Measurements from ENCODE around the gene ARR3.
"Not testable (repeated sequence)": the region's sequence is repeated elsewhere in the genome, so short reads cannot be mapped to it uniquely, and the experiment has no call there.

The ARR3 gene

DNA sequence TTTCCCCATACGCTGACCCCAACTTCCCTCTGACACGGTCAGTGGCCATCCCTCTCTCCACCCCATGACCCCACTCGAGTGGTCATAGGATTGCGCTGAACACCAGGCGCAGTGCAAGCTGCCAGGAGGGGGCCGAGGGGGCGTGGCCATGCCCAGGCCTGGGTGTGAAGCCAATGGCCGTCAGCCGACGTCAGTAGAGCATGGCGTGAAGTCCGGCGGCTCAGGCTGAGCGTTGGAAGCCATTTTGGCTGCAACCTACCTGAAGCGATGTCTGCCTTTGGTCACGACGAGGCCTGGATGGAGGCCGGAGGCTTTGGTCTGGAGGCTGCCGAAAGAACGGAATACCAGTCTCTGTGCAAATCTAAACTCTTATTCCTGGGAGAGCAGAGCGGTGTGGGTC is 13.8 kb downstream of the ARR3 start, which contains the start of gene RAB41:
Gene RAB41 (plus strand): TSS at position 222 of the 400 bp plus-strand sequence. CDS start 46 bp downstream, at position 268.
- DNase-seq, result no peak

DNA sequence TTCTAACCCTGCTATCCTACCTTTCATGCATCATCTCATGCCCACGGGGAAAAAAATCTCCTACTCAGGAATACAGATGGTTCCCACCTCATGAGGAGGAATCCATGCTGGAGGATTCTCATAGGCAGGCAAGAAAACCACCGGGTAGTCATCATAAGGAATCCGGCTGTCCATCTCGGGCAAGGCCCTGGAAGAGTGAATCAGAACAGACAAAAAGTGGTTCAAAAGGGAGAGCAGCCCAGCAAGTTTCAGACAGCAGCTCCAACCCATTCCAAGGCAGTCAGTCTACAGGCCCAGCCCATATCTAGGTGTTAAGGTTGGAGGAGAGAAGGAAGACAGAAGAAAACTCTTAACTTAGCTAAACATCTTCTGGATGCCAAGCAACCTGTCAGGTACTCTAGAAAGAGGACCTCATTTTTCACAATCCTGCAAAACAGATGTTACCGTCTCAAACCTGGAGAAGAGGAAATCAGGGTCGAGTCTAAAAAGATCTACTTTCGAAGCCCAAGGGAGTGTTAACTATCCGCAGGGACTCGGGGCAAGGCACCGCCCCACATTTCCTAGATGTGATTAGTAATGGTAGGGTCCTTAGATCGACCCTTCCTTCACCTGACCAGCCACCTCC is 21.1 kb downstream of the ARR3 start:
- DNase-seq, result no peak

DNA sequence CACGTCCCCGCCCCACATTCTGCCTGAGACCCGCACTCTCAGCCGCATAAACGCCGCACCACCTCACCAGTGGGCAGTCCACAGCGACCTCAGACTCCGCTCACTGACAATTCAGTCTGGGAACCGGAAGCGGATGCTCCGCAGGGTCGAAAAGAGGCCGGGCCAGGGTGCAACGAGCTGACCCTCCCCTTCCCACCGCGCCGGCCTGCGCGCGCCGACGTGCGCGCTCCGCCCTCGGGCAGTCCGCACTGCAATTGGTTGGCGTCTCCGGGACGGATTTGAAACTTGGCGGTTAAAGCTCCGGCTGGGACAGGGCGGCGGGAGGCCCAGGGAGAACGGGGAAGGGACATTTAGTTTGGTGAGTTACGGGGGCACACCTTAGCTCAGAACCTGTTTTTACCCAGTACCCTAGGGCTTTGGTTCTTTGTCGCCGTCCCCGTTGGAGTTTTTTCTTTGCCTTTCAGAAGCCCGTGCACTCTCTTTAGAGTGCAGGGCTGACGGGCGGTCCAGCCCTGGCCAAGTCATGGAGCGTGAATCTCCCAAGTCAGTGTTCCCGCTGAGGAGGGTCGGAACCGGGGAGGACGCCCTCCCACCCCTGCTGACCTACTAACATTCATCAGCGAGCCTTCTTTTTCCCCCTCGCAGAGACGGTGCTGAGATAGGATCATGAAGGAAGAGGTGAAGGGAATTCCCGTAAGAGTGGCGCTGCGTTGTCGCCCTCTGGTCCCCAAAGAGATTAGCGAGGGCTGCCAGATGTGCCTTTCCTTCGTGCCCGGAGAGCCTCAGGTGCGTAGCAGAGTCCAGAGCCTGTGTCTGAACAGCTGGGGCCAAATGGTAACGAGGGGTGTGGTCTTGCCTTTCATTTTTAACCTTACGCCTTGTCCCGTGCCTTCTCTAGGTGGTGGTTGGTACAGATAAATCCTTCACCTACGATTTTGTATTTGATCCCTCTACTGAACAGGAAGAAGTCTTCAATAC is 21.9 kb downstream of the ARR3 start, which contains the start of the genes KIF4A and PDZD11:
Gene KIF4A (plus strand): TSS at position 312 of the 978 bp plus-strand sequence. CDS start 355 bp downstream, at position 667.
Gene PDZD11 (minus strand): TSS at position 135 of the 978 bp plus-strand sequence. CDS start 586 bp downstream, outside the sequence.
- peak; percentile 91 for DNase-seq

DNA sequence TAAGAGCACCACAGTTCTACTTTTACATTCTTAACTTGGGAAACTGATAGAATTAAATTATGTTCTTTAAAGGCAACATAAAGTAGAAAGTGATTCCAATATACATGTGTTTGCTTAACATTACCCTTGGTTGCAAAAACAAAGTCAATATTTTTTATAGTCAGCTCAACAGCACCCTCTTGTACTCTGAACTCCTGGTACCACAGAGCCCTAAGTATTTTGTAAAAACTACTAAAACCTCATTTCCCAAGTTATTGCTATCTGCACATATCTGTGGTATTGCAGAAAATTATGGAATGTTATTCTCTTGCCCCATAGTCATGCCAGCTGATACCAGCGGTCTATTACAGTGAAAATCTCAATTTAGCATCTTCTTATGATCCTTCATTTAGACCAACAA is 24.7 kb downstream of the ARR3 start:
- no peak for DNase-seq

DNA sequence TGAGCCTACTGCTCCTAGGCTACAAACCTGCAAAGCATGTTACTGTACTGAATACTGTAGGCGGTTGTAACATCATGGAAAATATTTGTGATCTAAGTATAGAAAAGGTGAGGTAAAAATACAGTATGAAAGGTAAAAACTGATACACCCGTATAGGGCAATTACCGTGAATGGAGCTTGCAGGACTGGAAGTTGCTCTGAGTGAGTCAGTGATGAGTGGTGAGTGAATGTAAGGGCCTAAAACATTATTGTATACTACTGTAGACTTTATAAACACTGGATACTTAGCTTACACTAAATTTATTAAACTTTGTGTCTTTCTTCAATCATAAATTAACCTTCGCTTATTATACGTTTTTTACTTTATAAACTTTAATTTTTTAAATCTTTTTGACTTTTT is 25.5 kb downstream of the ARR3 start:
- DNase-seq, result no peak

DNA sequence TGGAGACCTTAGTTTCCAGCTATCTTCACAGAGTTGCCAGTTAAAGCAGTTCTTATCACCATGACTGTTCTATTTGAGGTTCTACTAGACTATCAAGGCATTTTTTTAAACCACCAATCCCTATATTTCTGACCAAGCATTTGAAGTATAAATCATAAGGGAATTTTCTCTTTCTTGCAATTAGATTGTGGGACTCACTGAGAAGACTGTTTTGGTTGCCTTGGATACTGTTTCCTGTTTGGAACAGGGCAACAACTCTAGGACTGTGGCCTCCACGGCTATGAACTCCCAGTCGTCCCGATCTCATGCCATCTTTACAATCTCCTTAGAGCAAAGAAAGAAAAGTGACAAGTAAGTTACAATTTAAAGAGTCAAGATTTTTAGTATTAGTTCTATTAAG is 33.6 kb downstream of the ARR3 start:
- no peak for DNase-seq

DNA sequence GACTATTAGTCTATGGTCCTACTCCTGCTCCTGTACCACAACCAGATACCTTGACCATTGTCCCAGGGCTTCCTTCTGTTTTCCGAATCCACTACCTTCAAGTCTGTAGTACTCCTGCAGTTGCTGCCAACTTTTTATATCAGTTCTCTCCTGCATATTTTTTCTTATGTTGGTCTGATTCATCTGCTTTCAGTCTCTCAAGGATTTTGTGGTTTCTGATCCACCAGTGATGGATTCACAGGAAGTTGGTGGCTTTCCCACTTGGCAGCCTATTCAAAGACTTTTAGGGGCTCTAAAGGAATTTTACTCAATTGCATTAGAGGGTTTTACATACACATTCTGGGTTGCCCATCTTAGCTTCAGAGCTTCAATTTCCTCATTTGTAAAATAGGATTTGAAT is 45.4 kb downstream of the ARR3 start:
- no peak for DNase-seq

DNA sequence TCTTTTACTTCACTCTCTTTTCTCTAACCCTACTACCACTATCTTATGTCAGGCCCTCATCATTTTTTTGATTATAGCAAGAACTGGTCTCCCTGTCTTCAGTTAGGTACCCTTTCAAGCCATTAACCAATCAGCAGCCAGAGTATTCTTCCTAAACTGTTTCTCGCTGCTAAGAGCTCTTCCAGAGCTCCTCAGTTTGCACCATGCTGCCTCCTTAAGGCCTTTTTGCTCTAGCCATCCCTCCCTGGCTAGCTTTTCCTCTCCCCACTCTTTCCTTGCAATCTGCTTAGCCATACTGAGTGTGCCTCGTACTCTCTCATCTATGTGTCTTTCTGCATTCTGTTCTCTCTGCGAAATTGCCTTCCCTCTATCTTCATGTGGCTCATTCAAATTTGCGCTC is 54.6 kb downstream of the ARR3 start:
- DNase-seq, result no peak

DNA sequence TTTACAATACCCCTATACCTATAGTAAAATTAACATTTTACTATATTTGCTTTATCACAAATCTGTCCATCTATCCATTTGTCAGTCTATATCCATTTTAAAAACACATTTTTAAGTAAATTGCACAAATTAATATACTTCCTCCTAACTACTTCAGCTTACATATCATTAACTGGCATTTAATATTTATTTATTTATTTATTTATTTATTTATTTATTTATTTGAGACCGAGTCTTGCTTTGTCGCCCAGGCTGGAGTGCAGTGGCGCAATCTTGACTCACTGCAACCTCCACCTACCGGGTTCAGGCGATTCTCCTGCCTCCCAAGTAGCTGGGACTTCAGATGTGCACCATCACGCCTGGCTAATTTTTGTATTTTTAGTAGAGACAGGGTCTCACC is 55.5 kb downstream of the ARR3 start:
- DNase-seq, result not testable (repeated sequence)

DNA sequence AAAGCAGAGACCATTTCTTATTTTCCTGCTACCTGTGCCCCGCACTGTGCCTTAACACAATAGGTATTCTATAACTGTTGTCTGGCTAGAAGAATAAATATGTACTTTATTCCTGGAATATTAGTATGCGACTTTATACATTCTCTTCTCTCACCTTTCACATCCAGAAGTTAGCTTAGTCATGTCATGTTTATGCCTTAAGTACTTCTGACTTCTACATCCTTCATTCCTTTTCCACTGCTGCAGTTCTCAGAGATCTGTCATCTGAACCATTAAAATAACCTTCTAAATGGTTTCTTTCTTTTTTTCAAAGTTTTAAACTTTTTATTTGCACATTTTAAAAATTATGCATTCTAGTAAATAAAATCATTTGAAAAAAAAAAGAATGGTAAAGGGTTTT is 56.2 kb downstream of the ARR3 start:
- no peak for DNase-seq

DNA sequence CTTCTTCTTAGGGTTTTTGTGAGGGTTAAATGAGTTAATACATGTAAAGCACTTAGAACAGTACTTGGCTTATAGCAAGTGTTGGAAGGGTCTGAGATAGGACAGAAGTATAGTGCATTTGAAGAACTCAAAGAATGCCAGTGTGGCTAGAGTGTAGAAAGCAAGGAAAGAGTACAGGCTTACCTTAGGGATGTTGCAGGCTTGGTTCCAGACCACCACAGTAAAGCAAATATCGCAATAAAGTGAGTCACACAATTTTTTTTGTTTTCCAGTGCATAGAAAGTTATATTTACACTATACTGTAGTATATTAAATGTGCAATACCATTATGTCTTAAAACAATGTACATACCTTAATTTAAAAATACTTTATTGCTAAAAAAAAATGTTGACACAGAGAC is 63.0 kb downstream of the ARR3 start:
- no peak for DNase-seq
